NOMO-1 treated with dmso at 0.1 percent for 144 hours (cell line): ENCODE results near the gene GAGE12J.
"Not testable (repeated sequence)": the region's sequence is repeated elsewhere in the genome, so short reads cannot be mapped to it uniquely, and the experiment has no call there.

Source experiments
- DNase-seq: peaks from one replicate; lab custom pipeline; 2025; ENCODE audit not compliant: unreplicated experiment; lab: John Stamatoyannopoulos, UW

GAGE12J gene

GRCh38 chrX:49309401-49309981 lies 12.3 kb upstream of the GAGE12J start:
- DNase-seq, result no peak

DNA sequence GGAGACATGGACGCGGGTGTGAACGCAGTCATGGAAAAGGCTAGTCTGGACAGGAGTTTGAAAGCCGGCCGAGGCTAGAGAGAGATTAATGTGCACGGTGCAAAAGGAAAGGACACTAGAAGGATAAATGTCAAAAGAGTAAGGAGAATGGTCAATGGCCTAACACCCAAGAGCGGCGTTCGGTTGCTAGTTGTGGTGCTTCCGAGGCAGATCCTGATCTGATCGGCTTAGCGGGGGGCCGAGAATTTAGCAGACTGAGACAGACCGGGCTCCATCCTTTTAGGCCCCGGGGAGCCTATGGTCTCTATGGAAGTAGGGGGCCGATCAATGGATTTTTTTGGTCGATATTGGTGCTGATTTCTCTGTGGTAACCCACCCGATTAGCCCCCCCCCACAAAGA lies 11.5 kb upstream of the GAGE12J start:
- DNase-seq, result no peak

DNA sequence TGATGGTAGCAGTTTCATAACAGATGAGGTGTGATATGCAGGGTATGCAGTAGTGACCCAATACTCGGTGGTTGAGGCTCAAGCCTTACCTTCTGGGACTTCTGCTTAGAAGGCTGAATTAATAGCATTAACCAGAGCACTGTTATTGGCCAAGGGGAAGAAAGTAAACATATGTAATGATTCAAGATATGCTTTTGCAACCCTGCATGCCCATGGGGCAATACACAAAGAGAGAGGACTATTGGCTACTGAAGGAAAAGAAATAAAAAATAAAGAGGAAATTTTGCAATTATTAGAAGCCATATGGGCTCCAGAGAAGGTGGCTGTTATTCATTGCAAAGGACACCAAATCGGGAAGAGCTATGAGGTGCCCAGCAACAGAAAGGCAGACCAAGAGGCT lies 9.7 kb upstream of the GAGE12J start:
- DNase-seq, result no peak

- DNase-seq, result no peak
Observed at GRCh38 chrX:49316085-49316484, 5.8 kb upstream of the GAGE12J start.

DNA sequence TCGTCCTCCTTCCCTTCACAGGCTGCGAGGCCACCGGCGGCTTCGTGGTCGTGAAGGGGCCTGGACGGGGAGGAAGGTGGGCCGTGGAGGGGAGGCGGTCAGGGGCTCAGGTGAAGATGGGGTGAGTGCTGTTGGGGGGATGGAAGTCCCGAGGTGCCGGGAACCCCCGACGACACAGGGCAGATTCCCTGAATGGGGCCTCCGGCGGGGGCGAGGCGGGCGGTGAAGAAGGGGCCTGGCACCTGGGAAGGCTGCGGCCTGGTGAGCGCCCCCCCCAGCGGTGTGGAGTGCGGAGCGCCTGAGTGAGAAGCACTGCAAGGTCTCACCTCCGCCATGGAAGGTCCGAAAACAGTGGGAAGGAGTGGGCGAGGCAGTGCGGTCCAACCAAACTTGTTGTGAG lies 429 bp downstream of the GAGE12J start:
- not testable (repeated sequence) for DNase-seq

DNA sequence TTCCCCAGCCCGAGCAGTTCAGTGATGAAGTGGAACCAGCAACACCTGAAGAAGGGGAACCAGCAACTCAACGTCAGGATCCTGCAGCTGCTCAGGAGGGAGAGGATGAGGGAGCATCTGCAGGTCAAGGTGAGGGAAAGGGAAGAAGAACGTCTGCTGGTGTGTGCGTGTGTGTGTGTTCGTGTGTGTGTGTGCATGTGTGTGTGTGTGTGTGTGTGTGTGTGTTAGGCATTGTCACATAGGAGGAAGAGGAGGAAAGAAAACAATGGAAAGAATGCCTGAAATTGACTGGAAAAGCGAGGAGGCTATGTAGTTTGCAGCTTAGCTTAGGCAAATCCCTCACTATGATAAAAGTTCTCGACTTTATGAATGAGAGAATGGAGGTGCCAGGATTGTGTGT lies 1.9 kb downstream of the GAGE12J start:
- DNase-seq, result not testable (repeated sequence)

GRCh38 chrX:49330421-49330820 lies 8.6 kb downstream of the GAGE12J start:
- DNase-seq, result not testable (repeated sequence)

DNA sequence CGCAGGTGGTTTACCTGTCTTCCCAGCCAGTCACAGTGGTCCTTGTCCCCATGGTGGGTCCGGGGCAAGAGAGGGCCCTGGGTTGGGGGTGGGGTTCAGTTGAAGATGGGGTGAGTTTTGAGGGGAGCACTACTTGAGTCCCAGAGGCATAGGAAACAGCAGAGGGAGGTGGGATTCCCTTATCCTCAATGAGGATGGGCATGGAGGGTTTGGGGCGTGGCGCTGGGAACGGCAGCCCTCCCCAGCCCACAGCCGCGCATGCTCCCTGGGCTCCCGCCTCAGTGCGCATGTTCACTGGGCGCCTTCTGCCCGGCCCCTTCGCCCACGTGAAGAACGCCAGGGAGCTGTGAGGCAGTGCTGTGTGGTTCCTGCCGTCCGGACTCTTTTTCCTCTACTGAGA lies 9.4 kb downstream of the GAGE12J start, which contains the start of gene GAGE13:
Gene GAGE13, plus strand, starts transcription at position 301 of the 400 bp plus-strand sequence. CDS start 1,156 bp downstream, outside the sequence.
- DNase-seq, result not testable (repeated sequence)

DNA sequence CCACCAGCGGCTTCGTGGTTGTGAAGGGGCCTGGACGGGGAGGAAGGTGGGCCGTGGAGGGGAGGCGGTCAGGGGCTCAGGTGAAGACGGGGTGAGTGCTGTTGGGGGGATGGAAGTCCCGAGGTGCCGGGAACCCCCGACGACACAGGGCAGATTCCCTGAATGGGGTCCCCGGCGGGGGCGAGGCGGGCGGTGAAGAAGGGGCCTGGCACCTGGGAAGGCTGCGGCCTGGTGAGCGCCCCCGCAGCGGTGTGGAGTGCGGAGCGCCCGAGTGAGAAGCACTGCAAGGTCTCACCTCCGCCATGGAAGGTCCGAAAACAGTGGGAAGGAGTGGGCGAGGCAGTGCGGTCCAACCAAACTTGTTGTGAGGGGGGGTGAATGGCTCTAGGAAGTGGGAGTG lies 10.0 kb downstream of the GAGE12J start:
- DNase-seq, result not testable (repeated sequence)

DNA sequence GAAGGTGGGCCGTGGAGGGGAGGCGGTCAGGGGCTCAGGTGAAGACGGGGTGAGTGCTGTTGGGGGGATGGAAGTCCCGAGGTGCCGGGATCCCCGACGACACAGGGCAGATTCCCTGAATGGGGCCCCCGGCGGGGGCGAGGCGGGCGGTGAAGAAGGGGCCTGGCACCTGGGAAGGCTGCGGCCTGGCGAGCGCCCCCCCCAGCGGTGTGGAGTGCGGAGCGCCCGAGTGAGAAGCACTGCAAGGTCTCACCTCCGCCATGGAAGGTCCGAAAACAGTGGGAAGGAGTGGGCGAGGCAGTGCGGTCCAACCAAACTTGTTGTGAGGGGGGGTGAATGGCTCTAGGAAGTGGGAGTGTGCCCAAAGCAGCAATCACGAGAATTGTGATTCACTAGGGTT lies 19.6 kb downstream of the GAGE12J start:
- DNase-seq, result not testable (repeated sequence)

DNA sequence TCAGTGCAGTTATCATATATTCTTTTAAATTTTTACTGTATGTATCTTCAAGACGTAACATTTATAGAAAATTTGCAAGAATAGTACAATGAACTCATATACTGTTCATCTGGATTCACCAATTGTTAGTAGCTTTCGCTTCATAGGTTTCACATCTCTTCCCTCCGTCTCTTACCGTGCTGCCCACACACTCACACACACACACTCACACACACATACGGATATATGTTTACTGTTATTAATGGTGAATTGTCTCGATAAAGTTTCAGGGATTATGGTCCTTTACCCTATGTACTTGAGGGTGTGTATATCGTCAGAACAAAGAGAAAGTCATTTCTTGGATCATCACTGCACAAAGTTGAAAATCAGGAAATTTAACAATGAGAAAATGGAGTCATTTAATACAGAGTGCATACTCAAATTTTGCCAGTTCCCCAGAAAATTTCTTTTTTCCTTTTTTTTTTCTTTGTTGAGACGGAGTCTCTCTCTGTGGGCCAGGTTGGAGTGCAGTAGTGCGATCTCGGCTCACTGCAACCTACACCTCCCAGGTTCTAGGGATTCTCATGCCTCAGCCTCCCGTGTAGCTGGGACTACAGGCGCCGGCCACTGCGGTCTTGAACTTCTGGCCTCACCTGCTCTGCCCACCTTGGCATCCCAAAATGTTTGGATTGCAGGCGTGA lies 22.8 kb downstream of the GAGE12J start:
- not testable (repeated sequence) for DNase-seq

GRCh38 chrX:49345402-49345801 lies 23.6 kb downstream of the GAGE12J start:
- DNase-seq, result not testable (repeated sequence)

DNA sequence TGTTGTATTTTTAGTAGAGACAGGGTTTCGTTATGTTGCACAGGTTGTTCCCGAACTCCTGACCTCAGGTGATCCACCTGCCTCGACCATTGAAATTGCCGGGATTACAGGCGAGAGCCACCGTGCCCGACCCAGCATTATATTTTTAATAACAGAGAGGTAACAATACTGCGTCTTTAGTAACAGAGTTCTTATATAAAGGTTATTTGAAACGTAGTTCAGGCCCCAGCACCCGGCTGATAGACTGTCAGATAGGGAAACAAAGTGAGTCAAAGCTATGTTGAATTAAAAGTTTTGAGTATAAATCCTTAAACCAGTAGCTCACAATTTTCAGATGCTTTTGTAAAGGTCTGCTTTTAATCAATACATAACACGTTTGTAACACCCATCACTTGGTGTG lies 24.3 kb downstream of the GAGE12J start:
- DNase-seq, result not testable (repeated sequence)
